OCI-LY1 (cell line): ENCODE results near the gene CCDC190.

Experiments used
- CTCF ChIP-seq: fragments of 200-600 bp; sonication (generic), shearing (Covaris generic); IDR thresholded peaks from 2 replicates; pipeline ENCODE4 v1.5.1; 2017; ENCODE audit warnings: mild to moderate bottlenecking, antibody characterized with exemption, low read length, moderate library complexity, mixed read lengths
- EZH2 ChIP-seq: fragments of 200-600 bp; sonication (generic), shearing (Covaris generic); IDR thresholded peaks from 2 replicates; pipeline ENCODE4 v1.8.0; 2017; ENCODE audit warnings: borderline replicate concordance, mixed run types, mild to moderate bottlenecking, antibody characterized with exemption, low read length, moderate library complexity, mixed read lengths

- TF ChIP-seq CTCF (peak; percentile 72), EZH2 (no peak)
Measured at GRCh38 chr1:162878000-162878596, 17.1 kb upstream of the CCDC190 start.
